CD1c-positive myeloid dendritic cell (primary cell): ENCODE data around the gene FBXO38.
"Not testable (repeated sequence)": the region's sequence is repeated elsewhere in the genome, so short reads cannot be mapped to it uniquely, and the experiment has no call there.

ENCODE experiments used
- DNase-seq: peaks from one replicate; pipeline ENCODE4 v3.0.0-alpha.2; 2016; ENCODE audit errors: extremely low spot score

FBXO38 gene

GRCh38 chr5:148426514-148426913, 42.8 kb downstream of the FBXO38 start:
- DNase-seq, result no peak

GRCh38 chr5:148427370-148428042, 43.7 kb downstream of the FBXO38 start:
- DNase-seq, result no peak

GRCh38 chr5:148428848-148429247, 45.1 kb downstream of the FBXO38 start:
- no peak for DNase-seq

- no peak for DNase-seq
These were observed 50.1 kb downstream of the FBXO38 start for GRCh38 chr5:148433826-148434225.

- no peak for DNase-seq
These were observed 52.3 kb downstream of the FBXO38 start for GRCh38 chr5:148436029-148436428.

- DNase-seq, result peak; percentile 15
These were observed 53.5 kb downstream of the FBXO38 start for GRCh38 chr5:148437249-148437648.

- no peak for DNase-seq
These were observed 55.2 kb downstream of the FBXO38 start for GRCh38 chr5:148438933-148439332.

GRCh38 chr5:148443241-148443640, 59.5 kb downstream of the FBXO38 start:
- no peak for DNase-seq

- peak; percentile 76 for DNase-seq
These were observed 60.2 kb downstream of the FBXO38 start for GRCh38 chr5:148443998-148444397.

GRCh38 chr5:148445578-148445977, 61.8 kb downstream of the FBXO38 start:
- no peak for DNase-seq

- no peak for DNase-seq
These were observed 62.9 kb downstream of the FBXO38 start for GRCh38 chr5:148446611-148447010.

GRCh38 chr5:148452499-148453193, 68.9 kb downstream of the FBXO38 start:
- no peak for DNase-seq

- DNase-seq, result no peak
These were observed 70.8 kb downstream of the FBXO38 start for GRCh38 chr5:148454576-148454975.

- no peak for DNase-seq
These were observed 71.4 kb downstream of the FBXO38 start for GRCh38 chr5:148455185-148455584.

- peak; percentile 12 for DNase-seq
These were observed 73.4 kb downstream of the FBXO38 start for GRCh38 chr5:148457183-148457620.

GRCh38 chr5:148458036-148458888, 74.5 kb downstream of the FBXO38 start:
- no peak for DNase-seq

GRCh38 chr5:148459669-148460068, 75.9 kb downstream of the FBXO38 start:
- DNase-seq, result no peak

- DNase-seq, result peak; percentile 19
These were observed 81.8 kb downstream of the FBXO38 start for GRCh38 chr5:148465381-148466235.

GRCh38 chr5:148466236-148466580, 82.5 kb downstream of the FBXO38 start:
- peak; percentile 7 for DNase-seq

GRCh38 chr5:148467958-148468357, 84.2 kb downstream of the FBXO38 start:
- no peak for DNase-seq

GRCh38 chr5:148468746-148469145, 85.0 kb downstream of the FBXO38 start:
- not testable (repeated sequence) for DNase-seq

- DNase-seq, result no peak
These were observed 85.8 kb downstream of the FBXO38 start for GRCh38 chr5:148469501-148469935.
